Endodermal cell (in vitro differentiated cells): ENCODE measurements around the gene ROR2. TPM values are rescaled to one million over a fixed set of nuclear protein-coding genes. Genes with fewer than 3 reads are reported as not detected.

ENCODE experiments used
- DNase-seq: peaks from one replicate; pipeline ENCODE4 v3.0.0-alpha.2; 2017
- H3K27ac ChIP-seq: 2 replicates; pipeline ENCODE4 v1.5.1; 2013; ENCODE audit warnings: mild to moderate bottlenecking, low read depth, low read length, moderate library complexity
- H3K27me3 ChIP-seq: 2 replicates; pipeline ENCODE4 v1.6.1; 2013; ENCODE audit warnings: mild to moderate bottlenecking, low read length, moderate library complexity; ENCODE audit not compliant: insufficient read depth, control insufficient read depth, poor library complexity, severe bottlenecking
- H3K36me3 ChIP-seq: 2 replicates; pipeline ENCODE4 v1.7.0; 2013; ENCODE audit warnings: mild to moderate bottlenecking, low read length, moderate library complexity; ENCODE audit not compliant: control insufficient read depth, insufficient read depth
- H3K4me1 ChIP-seq: one replicate; pipeline ENCODE4 v1.7.0; 2013; ENCODE audit warnings: low read length; ENCODE audit not compliant: control insufficient read depth, insufficient read depth
- H3K4me3 ChIP-seq: 2 replicates; pipeline ENCODE4 v1.5.1; 2013; ENCODE audit warnings: mild to moderate bottlenecking, low read length, moderate library complexity
- H3K9ac ChIP-seq: 2 replicates; pipeline ENCODE4 v1.6.1; 2013; ENCODE audit warnings: mild to moderate bottlenecking, low read length, moderate library complexity; ENCODE audit not compliant: poor library complexity, severe bottlenecking; ENCODE audit errors: extremely low read depth
- H3K9me3 ChIP-seq: 2 replicates; pipeline ENCODE4 v1.6.1; 2013; ENCODE audit warnings: mild to moderate bottlenecking, low read length, moderate library complexity; ENCODE audit not compliant: control insufficient read depth
- H3K27ac Mint-ChIP-seq: 2 replicates; pipeline ENCODE4 v1.8.0; 2020; ENCODE audit warnings: mixed read lengths
- H3K27me3 Mint-ChIP-seq: 2 replicates; pipeline ENCODE4 v1.8.0; 2021; ENCODE audit warnings: mild to moderate bottlenecking, mixed read lengths; ENCODE audit not compliant: insufficient read depth
- H3K36me3 Mint-ChIP-seq: 2 replicates; pipeline ENCODE4 v1.8.0; 2020; ENCODE audit warnings: low read depth, mixed read lengths
- H3K4me1 Mint-ChIP-seq: 2 replicates; pipeline ENCODE4 v1.8.0; 2020; ENCODE audit warnings: mixed read lengths
- H3K4me3 Mint-ChIP-seq: 2 replicates; pipeline ENCODE4 v1.8.0; 2020; ENCODE audit warnings: mild to moderate bottlenecking, moderate library complexity, mixed read lengths
- H3K9me3 Mint-ChIP-seq: 2 replicates; pipeline ENCODE4 v1.8.0; 2020; ENCODE audit warnings: mild to moderate bottlenecking, mixed read lengths
- WGBS, 2 experiments: methylation state at CpG; one replicate each; pipeline versions ENCODE4 v1.1.5 to v1.1.7; 2013; ENCODE audit warnings: missing lambda C conversion rate in 2 of 2, mixed read lengths in 1 of 2; ENCODE audit not compliant: insufficient coverage in 1 of 2, insufficient read length in 1 of 2; 5-methylcytosine and 5-hydroxymethylcytosine counted together
- total RNA-seq, 2 donors: library from RNA; stranded (reverse); fragmentation: NEBNext Ultra II Directional in 1 of 2; extraction: Animal tissue kit (Norgen Biotek cat#: 25700) in 1 of 2; gene quantifications; 2 replicates in 1 of 2; 3 replicates in 1 of 2; pipeline ENCODE4 v1.2.1, GENCODE V29; 2021
- TF ChIP-seq, protein P1 (sequence below): fragments of 200-600 bp; sonication (generic); conservative IDR thresholded peaks from 2 replicates; pipeline ENCODE4 v1.5.0; 2021; ENCODE audit warnings: antibody characterized with exemption, mild to moderate bottlenecking

Gene ROR2
- total RNA-seq, 2 donors from 2014 or later: 104 to 160 TPM

DNA sequence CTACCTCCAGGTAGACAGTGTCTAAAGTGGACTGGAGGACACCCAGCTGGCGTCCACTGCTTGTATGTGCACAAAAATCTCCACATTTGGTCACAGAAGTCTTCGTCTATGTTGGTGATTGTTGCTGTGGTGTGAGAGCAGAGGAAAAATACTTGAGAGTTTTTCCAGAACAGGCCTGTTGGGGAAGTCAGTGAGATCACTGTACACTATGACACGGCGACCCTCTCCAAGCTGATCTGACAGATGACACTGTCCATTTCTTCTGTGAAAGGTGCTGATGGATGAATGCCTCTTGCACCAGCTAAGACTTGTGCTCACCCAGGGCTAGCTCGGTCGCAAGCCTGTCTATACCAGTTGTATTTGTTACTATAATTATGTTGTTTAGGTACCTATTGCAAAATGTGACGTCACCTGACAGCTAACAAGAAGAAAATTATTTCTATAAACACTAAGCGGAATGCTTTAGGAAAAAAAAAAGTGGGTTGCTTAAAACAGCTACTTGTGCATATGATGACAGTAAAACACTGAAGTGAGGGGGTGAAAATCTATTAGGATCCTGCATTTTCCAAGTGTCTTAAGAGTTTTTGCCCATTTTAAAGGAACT, 142.3 kb downstream of the ROR2 start:
- Mint-ChIP-seq H3K27ac (no peak overlapping the region), H3K4me1 (peaks cover 42% of the 10 kb centered on the region)

DNA sequence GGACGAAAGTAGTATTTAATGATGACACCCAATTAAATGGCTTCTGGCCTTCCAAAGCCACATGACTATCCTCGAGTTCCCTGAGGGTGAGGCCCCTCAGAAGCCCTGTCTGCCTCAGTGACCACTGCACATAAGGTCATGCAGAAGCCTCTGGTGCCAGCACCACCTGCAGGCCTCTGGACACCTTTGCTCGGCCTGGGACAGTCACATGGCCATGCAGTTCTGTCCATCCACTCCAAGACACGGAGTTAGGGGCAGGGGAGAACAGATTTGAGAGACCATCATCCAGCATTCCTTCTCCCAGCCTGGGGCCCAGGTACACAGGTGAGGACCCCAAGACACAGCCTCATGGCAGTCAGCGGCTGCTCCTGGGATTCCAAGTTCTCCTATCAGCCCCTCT, 145.0 kb downstream of the ROR2 start:
- peaks cover 42% of the 10 kb centered on the region for H3K4me1 Mint-ChIP-seq
- no peaks in the 10 kb centered on the region for H3K9me3 ChIP-seq
- H3K27ac Mint-ChIP-seq: peak overlapping the region; percentile 76
- no peaks in the 10 kb centered on the region for H3K27me3 ChIP-seq
- H3K36me3 Mint-ChIP-seq: peaks cover 21% of the 10 kb centered on the region
- no peak overlapping the region for H3K4me3 ChIP-seq
- H3K27ac ChIP-seq: no peak overlapping the region
- peaks cover 17% of the 10 kb centered on the region for H3K4me1 ChIP-seq
- WGBS, 2 experiments: 82 to 91% methylated on average over 3 to 5 of the region's 5 CpGs
- no peak overlapping the region for H3K4me3 Mint-ChIP-seq
- TF ChIP-seq, protein P1, sequence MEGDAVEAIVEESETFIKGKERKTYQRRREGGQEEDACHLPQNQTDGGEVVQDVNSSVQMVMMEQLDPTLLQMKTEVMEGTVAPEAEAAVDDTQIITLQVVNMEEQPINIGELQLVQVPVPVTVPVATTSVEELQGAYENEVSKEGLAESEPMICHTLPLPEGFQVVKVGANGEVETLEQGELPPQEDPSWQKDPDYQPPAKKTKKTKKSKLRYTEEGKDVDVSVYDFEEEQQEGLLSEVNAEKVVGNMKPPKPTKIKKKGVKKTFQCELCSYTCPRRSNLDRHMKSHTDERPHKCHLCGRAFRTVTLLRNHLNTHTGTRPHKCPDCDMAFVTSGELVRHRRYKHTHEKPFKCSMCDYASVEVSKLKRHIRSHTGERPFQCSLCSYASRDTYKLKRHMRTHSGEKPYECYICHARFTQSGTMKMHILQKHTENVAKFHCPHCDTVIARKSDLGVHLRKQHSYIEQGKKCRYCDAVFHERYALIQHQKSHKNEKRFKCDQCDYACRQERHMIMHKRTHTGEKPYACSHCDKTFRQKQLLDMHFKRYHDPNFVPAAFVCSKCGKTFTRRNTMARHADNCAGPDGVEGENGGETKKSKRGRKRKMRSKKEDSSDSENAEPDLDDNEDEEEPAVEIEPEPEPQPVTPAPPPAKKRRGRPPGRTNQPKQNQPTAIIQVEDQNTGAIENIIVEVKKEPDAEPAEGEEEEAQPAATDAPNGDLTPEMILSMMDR: peak; percentile 20
- peaks cover 48% of the 10 kb centered on the region for H3K36me3 ChIP-seq
- H3K9ac ChIP-seq: no peak overlapping the region
- no peaks in the 10 kb centered on the region for H3K27me3 Mint-ChIP-seq
- peak; percentile 43 for DNase-seq
- no peaks in the 10 kb centered on the region for H3K9me3 Mint-ChIP-seq

More for the DNA sequence above, 142.3 kb downstream of the ROR2 start:
- peak; percentile 18 for DNase-seq
- H3K27me3 Mint-ChIP-seq: no peaks in the 10 kb centered on the region
- H3K9me3 Mint-ChIP-seq: no peaks in the 10 kb centered on the region
- Histone ChIP-seq H3K4me3 (no peak overlapping the region), H3K36me3 (peaks cover 47% of the 10 kb centered on the region), H3K9ac (no peak overlapping the region), H3K9me3 (no peaks in the 10 kb centered on the region), H3K27me3 (no peaks in the 10 kb centered on the region), H3K4me1 (peaks cover 15% of the 10 kb centered on the region), H3K27ac (no peak overlapping the region)
- WGBS, 2 experiments: 94 to 97% methylated on average over 6 to 8 of the region's 8 CpGs
- TF ChIP-seq, protein P1: no peak
- peaks cover 18% of the 10 kb centered on the region for H3K36me3 Mint-ChIP-seq
- no peak overlapping the region for H3K4me3 Mint-ChIP-seq

DNA sequence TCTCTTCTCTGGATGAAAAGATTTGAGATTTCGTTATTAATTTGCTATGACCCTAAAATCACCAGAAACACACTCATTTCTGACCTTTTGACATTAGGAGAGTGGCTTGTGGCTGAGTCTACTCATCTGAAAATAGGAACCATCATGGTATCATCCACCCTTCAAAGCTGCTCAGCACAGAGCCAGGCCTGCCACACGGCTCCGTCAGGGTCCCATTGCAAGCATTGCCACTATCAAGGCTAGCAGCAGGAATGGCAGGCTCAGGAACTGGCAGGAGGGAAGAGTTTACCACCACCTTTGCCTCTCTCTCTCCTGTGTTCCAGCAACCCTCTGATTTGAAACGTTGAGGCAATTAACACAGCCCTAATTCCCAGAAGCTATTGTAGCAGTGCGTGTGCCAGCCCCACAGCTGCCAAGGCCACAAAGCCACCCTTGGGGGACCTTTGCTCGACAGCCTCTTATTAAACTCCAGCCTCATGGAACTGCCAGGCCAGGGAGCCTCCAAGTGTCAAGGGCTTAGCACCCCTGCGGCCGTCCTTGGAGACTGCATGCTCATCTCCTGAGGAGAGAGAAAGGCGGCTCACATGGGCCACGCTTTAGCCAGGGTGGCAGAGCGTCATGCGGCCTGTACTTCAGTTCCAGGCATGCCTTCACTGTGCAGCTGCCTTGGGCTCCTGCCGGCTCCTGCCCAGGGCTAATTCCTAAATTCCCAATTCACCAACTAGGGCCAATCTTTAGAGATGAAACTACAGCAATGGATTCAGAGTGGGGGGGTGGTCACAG, 145.9 kb downstream of the ROR2 start:
- TF ChIP-seq, protein P1: no peak
- no peaks in the 10 kb centered on the region for H3K27me3 Mint-ChIP-seq
- Histone ChIP-seq H3K27ac (no peak overlapping the region), H3K27me3 (no peaks in the 10 kb centered on the region), H3K4me3 (no peak overlapping the region), H3K9ac (no peak overlapping the region), H3K36me3 (peaks cover 48% of the 10 kb centered on the region), H3K4me1 (peaks cover 17% of the 10 kb centered on the region), H3K9me3 (no peaks in the 10 kb centered on the region)
- H3K9me3 Mint-ChIP-seq: no peaks in the 10 kb centered on the region
- peak overlapping the region; percentile 76 for H3K27ac Mint-ChIP-seq
- 89 to 100% methylated on average over 3 to 13 of the region's 13 CpGs for WGBS, 2 experiments
- H3K36me3 Mint-ChIP-seq: peaks cover 21% of the 10 kb centered on the region
- peaks cover 48% of the 10 kb centered on the region for H3K4me1 Mint-ChIP-seq
- DNase-seq: peak; percentile 48
- no peak overlapping the region for H3K4me3 Mint-ChIP-seq
